SK-N-SH treated with all-trans-retinoic acid at 6 μM for 48 hours (cell line): Measurements from ENCODE around the gene GLIPR2.
"Not testable (repeated sequence)": the region's sequence is repeated elsewhere in the genome, so short reads cannot be mapped to it uniquely, and the experiment has no call there.

Experiments
- ATAC-seq: fragments of 200-7000 bp; cut with Tn5 transposase; 3 replicates; pipeline ENCODE4 v1.9.1; 2020; ENCODE audit warnings: mild to moderate bottlenecking, moderate library complexity
- ARNTL ChIP-seq: fragments of 450-650 bp; formaldehyde crosslinking; IDR thresholded peaks from 2 replicates; pipeline ENCODE4 v1.5.0; 2020; ENCODE audit warnings: low read depth, mild to moderate bottlenecking, moderate library complexity, borderline replicate concordance
- BACH2 ChIP-seq: fragments of 250-450 bp; sonication (Bioruptor Pico); IDR thresholded peaks from 2 replicates; pipeline ENCODE4 v1.9.0; 2021; ENCODE audit warnings: mild to moderate bottlenecking, borderline replicate concordance
- CREB5 ChIP-seq: fragments of 250-450 bp; sonication (Bioruptor Pico); IDR thresholded peaks from 2 replicates; pipeline ENCODE4 v1.5.1; 2020; ENCODE audit warnings: low read depth, mild to moderate bottlenecking, moderate library complexity
- CSDC2 ChIP-seq: fragments of 250-450 bp; sonication (Bioruptor Pico); IDR thresholded peaks from 2 replicates; pipeline ENCODE4 v1.5.0; 2020; ENCODE audit warnings: mild to moderate bottlenecking, moderate library complexity
- CSRNP3 ChIP-seq: fragments of 250-450 bp; sonication (Bioruptor Pico); IDR thresholded peaks from 2 replicates; pipeline ENCODE4 v1.5.1; 2021; ENCODE audit warnings: mild to moderate bottlenecking, moderate library complexity
- ESRRG ChIP-seq: fragments of 250-450 bp; sonication (Bioruptor Pico); IDR thresholded peaks from 2 replicates; pipeline ENCODE4 v1.6.1; 2021; ENCODE audit warnings: mild to moderate bottlenecking
- GLIS3 ChIP-seq: fragments of 250-450 bp; sonication (Bioruptor Pico); IDR thresholded peaks from 2 replicates; pipeline ENCODE4 v1.5.0; 2020; ENCODE audit warnings: mild to moderate bottlenecking, moderate library complexity
- ISL1 ChIP-seq: fragments of 250-450 bp; sonication (Bioruptor Pico); IDR thresholded peaks from 2 replicates; pipeline ENCODE4 v2.1.2; 2022; ENCODE audit warnings: mild to moderate bottlenecking, moderate library complexity
- OSR1 ChIP-seq: fragments of 250-450 bp; sonication (Bioruptor Pico); IDR thresholded peaks from 2 replicates; pipeline ENCODE4 v1.8.0; 2022; ENCODE audit warnings: moderate library complexity, mild to moderate bottlenecking, inconsistent platforms
- PPARA ChIP-seq: fragments of 250-450 bp; sonication (Bioruptor Pico); IDR thresholded peaks from 2 replicates; pipeline ENCODE4 v1.5.0; 2020; ENCODE audit warnings: mild to moderate bottlenecking, borderline replicate concordance
- RARB ChIP-seq: fragments of 250-450 bp; sonication (Bioruptor Pico); IDR thresholded peaks from 2 replicates; pipeline ENCODE4 v1.8.0; 2021; ENCODE audit warnings: mild to moderate bottlenecking, moderate library complexity
- SNAI2 ChIP-seq: fragments of 250-450 bp; sonication (Bioruptor Pico); IDR thresholded peaks from 2 replicates; pipeline ENCODE4 v1.5.0; 2020; ENCODE audit warnings: mild to moderate bottlenecking, moderate library complexity
- TCF4 ChIP-seq: fragments of 250-450 bp; sonication (Bioruptor Pico); IDR thresholded peaks from 2 replicates; pipeline ENCODE4 v1.8.0; 2021; ENCODE audit warnings: mild to moderate bottlenecking, moderate library complexity, borderline replicate concordance
- TSHZ2 ChIP-seq: fragments of 250-450 bp; sonication (Bioruptor Pico); IDR thresholded peaks from 2 replicates; pipeline ENCODE4 v1.5.0; 2020; ENCODE audit warnings: mild to moderate bottlenecking, moderate library complexity
- ZC3H10 ChIP-seq: fragments of 250-450 bp; sonication (Bioruptor Pico); IDR thresholded peaks from 2 replicates; pipeline ENCODE4 v1.5.1; 2021; ENCODE audit warnings: mild to moderate bottlenecking, moderate library complexity
- ZFP30 ChIP-seq: fragments of 450-650 bp; formaldehyde crosslinking; IDR thresholded peaks from 2 replicates; pipeline ENCODE4 v1.5.0; 2022; ENCODE audit warnings: mild to moderate bottlenecking, moderate library complexity
- ZNF565 ChIP-seq: fragments of 450-650 bp; formaldehyde crosslinking; conservative IDR thresholded peaks from 2 replicates; pipeline ENCODE4 v1.5.0; 2020; ENCODE audit warnings: low read depth, mild to moderate bottlenecking, moderate library complexity
- ZNF70 ChIP-seq: fragments of 450-650 bp; formaldehyde crosslinking; IDR thresholded peaks from 2 replicates; pipeline ENCODE4 v1.5.0; 2020; ENCODE audit warnings: mild to moderate bottlenecking, moderate library complexity
- ZNF8 ChIP-seq: fragments of 450-650 bp; formaldehyde crosslinking; IDR thresholded peaks from 2 replicates; pipeline ENCODE4 v1.5.0; 2020; ENCODE audit warnings: mild to moderate bottlenecking, moderate library complexity
- TF ChIP-seq, protein P1 (sequence below): fragments of 250-450 bp; sonication (Bioruptor Pico); IDR thresholded peaks from 2 replicates; pipeline ENCODE4 v1.8.0; 2020; ENCODE audit warnings: mild to moderate bottlenecking, moderate library complexity, borderline replicate concordance

The GLIPR2 gene

GRCh38 chr9:36158122-36158521 lies 21.6 kb downstream of the GLIPR2 start:
- no peak for ATAC-seq

DNA sequence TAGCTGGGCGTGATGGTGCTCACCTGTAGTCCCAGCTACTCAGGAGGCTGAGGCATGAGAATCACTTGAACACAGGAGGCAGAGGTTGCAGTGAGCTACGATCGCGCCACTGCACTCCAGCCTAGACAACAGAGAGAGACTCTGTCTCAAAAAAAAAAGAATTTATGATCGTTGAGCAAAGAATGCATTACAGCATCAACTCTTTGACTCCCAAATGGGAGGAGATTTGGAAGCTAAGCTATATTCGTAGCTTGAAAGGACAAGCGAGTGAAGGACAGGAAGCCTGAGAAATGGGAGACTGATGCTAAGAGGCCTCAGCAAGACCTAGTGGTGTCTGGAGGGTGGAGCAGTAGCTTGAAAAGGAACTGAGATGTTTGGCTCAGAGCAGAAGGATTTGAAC lies 22.4 kb downstream of the GLIPR2 start:
- TF ChIP-seq ZNF70 (CRISPR knock-in tag), result no peak
- no peak for TF ChIP-seq TCF4 (CRISPR knock-in tag)
- TF ChIP-seq ISL1 (CRISPR knock-in tag), result no peak
- TF ChIP-seq GLIS3, result no peak
- no peak for TF ChIP-seq ZC3H10 (CRISPR knock-in tag)
- no peak for TF ChIP-seq SNAI2 (CRISPR knock-in tag)
- TF ChIP-seq, protein P1, sequence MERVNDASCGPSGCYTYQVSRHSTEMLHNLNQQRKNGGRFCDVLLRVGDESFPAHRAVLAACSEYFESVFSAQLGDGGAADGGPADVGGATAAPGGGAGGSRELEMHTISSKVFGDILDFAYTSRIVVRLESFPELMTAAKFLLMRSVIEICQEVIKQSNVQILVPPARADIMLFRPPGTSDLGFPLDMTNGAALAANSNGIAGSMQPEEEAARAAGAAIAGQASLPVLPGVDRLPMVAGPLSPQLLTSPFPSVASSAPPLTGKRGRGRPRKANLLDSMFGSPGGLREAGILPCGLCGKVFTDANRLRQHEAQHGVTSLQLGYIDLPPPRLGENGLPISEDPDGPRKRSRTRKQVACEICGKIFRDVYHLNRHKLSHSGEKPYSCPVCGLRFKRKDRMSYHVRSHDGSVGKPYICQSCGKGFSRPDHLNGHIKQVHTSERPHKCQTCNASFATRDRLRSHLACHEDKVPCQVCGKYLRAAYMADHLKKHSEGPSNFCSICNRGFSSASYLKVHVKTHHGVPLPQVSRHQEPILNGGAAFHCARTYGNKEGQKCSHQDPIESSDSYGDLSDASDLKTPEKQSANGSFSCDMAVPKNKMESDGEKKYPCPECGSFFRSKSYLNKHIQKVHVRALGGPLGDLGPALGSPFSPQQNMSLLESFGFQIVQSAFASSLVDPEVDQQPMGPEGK (CRISPR knock-in tag), result no peak
- no peak for TF ChIP-seq ZNF8 (CRISPR knock-in tag)
- no peak for TF ChIP-seq CSDC2 (CRISPR knock-in tag)
- no peak for TF ChIP-seq ZFP30 (CRISPR knock-in tag)
- no peak for TF ChIP-seq OSR1 (CRISPR knock-in tag)
- no peak for TF ChIP-seq RARB (CRISPR knock-in tag)
- TF ChIP-seq CREB5 (CRISPR knock-in tag), result no peak
- TF ChIP-seq PPARA (CRISPR knock-in tag), result no peak
- TF ChIP-seq ESRRG (CRISPR knock-in tag), result no peak
- no peak for TF ChIP-seq CSRNP3 (CRISPR knock-in tag)
- no peak for TF ChIP-seq ZNF565 (CRISPR knock-in tag)
- no peak for TF ChIP-seq ARNTL (CRISPR knock-in tag)
- TF ChIP-seq BACH2 (CRISPR knock-in tag), result no peak
- no peak for TF ChIP-seq TSHZ2 (CRISPR knock-in tag)
- ATAC-seq, result no peak

More at GRCh38 chr9:36158122-36158521, 21.6 kb downstream of the GLIPR2 start:
- no peak for TF ChIP-seq ISL1 (CRISPR knock-in tag)
- TF ChIP-seq, protein P1 (CRISPR knock-in tag), result no peak
- TF ChIP-seq CSDC2 (CRISPR knock-in tag), result no peak
- no peak for TF ChIP-seq ZC3H10 (CRISPR knock-in tag)
- no peak for TF ChIP-seq RARB (CRISPR knock-in tag)
- TF ChIP-seq GLIS3, result no peak
- TF ChIP-seq ZFP30 (CRISPR knock-in tag), result no peak
- no peak for TF ChIP-seq BACH2 (CRISPR knock-in tag)
- TF ChIP-seq PPARA (CRISPR knock-in tag), result no peak
- TF ChIP-seq TSHZ2 (CRISPR knock-in tag), result no peak

- ATAC-seq, result not testable (repeated sequence)
Measured at GRCh38 chr9:36159509-36159908, 23.0 kb downstream of the GLIPR2 start.

DNA sequence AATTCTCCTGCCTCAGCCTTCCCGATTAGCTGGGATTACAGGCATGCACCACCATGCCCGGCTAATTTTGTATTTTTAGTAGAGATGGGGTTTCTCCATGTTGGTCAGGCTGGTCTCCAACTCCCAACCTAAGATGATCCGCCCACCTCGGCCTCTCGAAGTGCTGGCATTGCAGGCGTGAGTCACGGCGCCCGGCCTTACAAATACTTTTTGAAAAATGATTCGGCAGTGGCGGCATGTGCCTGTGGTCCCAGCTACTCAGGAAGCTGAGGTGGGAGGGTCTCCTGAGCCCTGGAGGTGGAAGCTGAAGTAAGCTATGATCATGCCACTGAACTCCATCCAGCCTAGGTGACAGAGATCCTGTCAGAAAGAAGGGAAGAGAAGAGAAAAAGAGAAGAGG lies 23.6 kb downstream of the GLIPR2 start:
- not testable (repeated sequence) for ATAC-seq
